MM.1S (cell line): ENCODE data around the gene ZBTB43.

ENCODE experiments used
- CTCF ChIP-seq: fragments of 300-600 bp; sonication (generic); IDR thresholded peaks from 2 replicates; pipeline ENCODE4 v1.5.1; 2016; ENCODE audit warnings: antibody characterized with exemption, low read length, mixed read lengths
- EZH2 ChIP-seq: fragments of 300-600 bp; sonication (generic); optimal IDR thresholded peaks from 2 replicates; pipeline ENCODE3; 2017; ENCODE audit warnings: low read depth, mild to moderate bottlenecking, antibody characterized with exemption, low read length, mixed read lengths
- EZH2phosphoT487 ChIP-seq: fragments of 300-600 bp; sonication (generic); IDR thresholded peaks from 2 replicates; pipeline ENCODE4 v1.6.1; 2018; ENCODE audit warnings: antibody characterized with exemption, low read length

GRCh38 chr9:126806336-126806735 lies 1.5 kb downstream of the ZBTB43 start:
- no peak for TF ChIP-seq CTCF
- TF ChIP-seq EZH2, result no peak
- no peak for TF ChIP-seq EZH2phosphoT487
